GM23248 (cell line): ENCODE data around the gene OSCAR.

Experiments used
- EZH2 ChIP-seq: fragments of 200-600 bp; sonication (generic); IDR thresholded peaks from 2 replicates; pipeline ENCODE4 v1.6.1; 2018; ENCODE audit warnings: antibody characterized with exemption, mild to moderate bottlenecking; ENCODE audit not compliant: insufficient read depth, poor library complexity, severe bottlenecking
- EZH2phosphoT487 ChIP-seq: fragments of 200-600 bp; sonication (generic); IDR thresholded peaks from 2 replicates; pipeline ENCODE4 v1.6.1; 2018; ENCODE audit warnings: antibody characterized with exemption, moderate library complexity, mild to moderate bottlenecking, low read depth; ENCODE audit not compliant: insufficient read depth

DNA sequence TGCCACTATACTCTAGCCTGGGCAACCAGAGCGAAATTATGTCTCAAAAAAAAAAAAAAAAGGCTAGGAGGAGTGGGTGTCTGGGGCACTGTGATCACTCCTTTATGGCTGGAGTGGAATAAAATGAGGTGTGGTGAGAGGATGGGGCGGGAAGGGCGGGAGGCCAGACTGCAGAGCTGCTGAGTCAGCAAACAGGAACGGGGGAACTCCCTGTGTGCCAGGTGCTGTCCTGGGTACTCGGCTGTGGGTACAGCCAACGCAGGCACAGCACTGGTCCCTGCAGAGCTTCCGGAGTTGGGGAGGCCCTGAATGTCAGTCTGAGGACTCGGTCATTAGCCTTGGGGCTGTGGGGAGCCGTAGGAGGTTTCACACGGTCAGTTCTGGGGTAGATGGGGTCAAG lies 20.7 kb upstream of the OSCAR start:
- no peak for TF ChIP-seq EZH2
- TF ChIP-seq EZH2phosphoT487, result no peak
